Left ventricle myocardium superior (tissue), 1 donor: Measurements from ENCODE around the gene CD300LG. TPM values are rescaled to one million over a fixed set of nuclear protein-coding genes. Genes with fewer than 3 reads are reported as not detected.
"Not testable (repeated sequence)": the region's sequence is repeated elsewhere in the genome, so short reads cannot be mapped to it uniquely, and the experiment has no call there.

Source experiments
- ATAC-seq: fragments of 200-7000 bp; cut with Tn5 transposase; one replicate; pipeline ENCODE4 v1.9.1; 2020; ENCODE audit warnings: mild to moderate bottlenecking, moderate library complexity
- DNase-seq: peaks from one replicate; pipeline ENCODE4 v3.0.0-alpha.2; 2020
- intact Hi-C: fragments of 100-400 bp; cut with micrococcal nuclease; formaldehyde crosslinking; loops from one replicate; pipeline ENCODE4 v1.11.0; 2022
- total RNA-seq: library from RNA; stranded (reverse); fragmentation: NEBNext Ultra II Directional; extraction: Animal tissue kit (Norgen Biotek cat#: 25700); gene quantifications from one replicate; pipeline ENCODE4 v1.2.1, GENCODE V29; 2021
- donor health status: DM: no; HTN: yes; CAD: no; lungs with severe emphysema.

The CD300LG gene
- total RNA-seq, 1 donor from 2014 or later: 19.1 TPM

GRCh38 chr17:43873815-43874214, 26.8 kb downstream of the CD300LG start:
- no peak for ATAC-seq
- intact Hi-C loops: no loop called here
- no peak for DNase-seq

GRCh38 chr17:43874293-43874692, 27.3 kb downstream of the CD300LG start:
- ATAC-seq: peak; percentile 65
- intact Hi-C loops: no loop called here
- DNase-seq: peak; percentile 59

GRCh38 chr17:43875476-43876147, 28.6 kb downstream of the CD300LG start:
- DNase-seq (no peak), ATAC-seq (no peak)
- intact Hi-C loops: no loop called here

GRCh38 chr17:43877031-43877430, 30.1 kb downstream of the CD300LG start:
- ATAC-seq (peak; percentile 2), DNase-seq (no peak)
- intact Hi-C loops: no loop called here

GRCh38 chr17:43877451-43878155, 30.6 kb downstream of the CD300LG start:
- no peak for ATAC-seq
- DNase-seq: no peak
- intact Hi-C loops: no loop called here

GRCh38 chr17:43878260-43879175, 31.5 kb downstream of the CD300LG start:
- intact Hi-C loops: no loop called here
- ATAC-seq (peak; percentile 73), DNase-seq (peak; percentile 80)

- intact Hi-C loops: no loop called here
Observed at GRCh38 chr17:43879723-43880419, 32.9 kb downstream of the CD300LG start.

GRCh38 chr17:43880420-43880991, 33.5 kb downstream of the CD300LG start:
- DNase-seq (no peak), ATAC-seq (peak; percentile 4)
- intact Hi-C loops: no loop called here

More at GRCh38 chr17:43879723-43880419, 32.9 kb downstream of the CD300LG start:
- DNase-seq: no peak
- ATAC-seq: no peak

- DNase-seq (no peak), ATAC-seq (no peak)
Observed at GRCh38 chr17:43881181-43881580, 34.2 kb downstream of the CD300LG start.

GRCh38 chr17:43881758-43882505, 35.0 kb downstream of the CD300LG start:
- intact Hi-C loops: no loop called here
- DNase-seq: no peak
- ATAC-seq: no peak

More at GRCh38 chr17:43881181-43881580, 34.2 kb downstream of the CD300LG start:
- intact Hi-C loops: no loop called here

GRCh38 chr17:43882761-43883415, 35.9 kb downstream of the CD300LG start:
- no peak for DNase-seq
- no peak for ATAC-seq

GRCh38 chr17:43888548-43888947, 41.6 kb downstream of the CD300LG start:
- ATAC-seq: no peak
- DNase-seq: no peak
- intact Hi-C loops: no loop called here

More at GRCh38 chr17:43882761-43883415, 35.9 kb downstream of the CD300LG start:
- intact Hi-C loops: no loop called here

GRCh38 chr17:43890240-43890639, 43.3 kb downstream of the CD300LG start:
- DNase-seq (no peak), ATAC-seq (no peak)
- intact Hi-C loops: no loop called here

GRCh38 chr17:43891851-43892646, 45.1 kb downstream of the CD300LG start:
- DNase-seq (no peak), ATAC-seq (no peak)
- intact Hi-C loops: no loop called here

GRCh38 chr17:43892647-43892952, 45.6 kb downstream of the CD300LG start:
- no peak for DNase-seq
- ATAC-seq: no peak
- intact Hi-C loops: no loop called here

- intact Hi-C loops, ATAC-seq, DNase-seq: not testable (repeated sequence)
Observed at GRCh38 chr17:43894494-43894893, 47.5 kb downstream of the CD300LG start.

GRCh38 chr17:43897831-43898230, 50.9 kb downstream of the CD300LG start:
- DNase-seq (no peak), ATAC-seq (no peak)
- intact Hi-C loops: no loop called here
